ENCODE data around the gene ASPSCR1. TPM values are rescaled to one million over a fixed set of nuclear protein-coding genes. Genes with fewer than 3 reads are reported as not detected.

ASPSCR1 gene
- total and polyA plus RNA-seq, 8 donors, result 35.1 to 64.3 (median 44.4) TPM

DNA sequence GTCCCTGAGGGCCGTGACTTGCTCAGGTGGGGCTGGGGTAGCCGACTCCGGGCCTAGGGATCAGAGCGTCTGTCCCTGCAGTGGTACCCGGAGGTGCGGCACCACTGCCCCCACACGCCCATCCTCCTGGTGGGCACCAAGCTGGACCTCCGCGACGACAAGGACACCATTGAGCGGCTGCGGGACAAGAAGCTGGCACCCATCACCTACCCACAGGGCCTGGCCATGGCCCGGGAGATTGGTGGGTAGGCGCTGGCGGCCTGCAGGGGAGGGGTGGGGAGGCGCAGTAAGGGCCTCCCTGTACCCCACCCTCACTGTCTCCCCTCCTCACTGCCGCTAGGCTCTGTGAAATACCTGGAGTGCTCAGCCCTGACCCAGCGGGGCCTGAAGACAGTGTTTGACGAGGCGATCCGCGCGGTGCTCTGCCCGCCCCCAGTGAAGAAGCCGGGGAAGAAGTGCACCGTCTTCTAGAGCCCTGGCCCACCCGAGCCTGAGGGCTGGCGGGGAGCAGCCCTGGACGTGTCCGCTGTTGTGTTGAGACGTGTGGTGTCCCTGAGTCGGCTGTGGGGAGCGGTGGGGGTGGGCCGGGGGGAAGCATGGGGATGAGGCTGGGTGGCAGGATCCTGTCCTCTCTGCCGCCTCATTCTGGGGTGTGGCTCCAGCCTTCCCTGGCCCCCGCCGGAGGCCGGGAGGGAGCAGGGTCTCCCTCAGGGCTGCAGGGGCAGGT is 56.1 kb downstream of the ASPSCR1 start:
- ATAC-seq (no peak), DNase-seq (no peak)
- Histone ChIP-seq H3K4me1 (peaks cover 18 to 54% of the 10 kb centered on the region in 2 donors), H3K27me3 (peaks cover 0 to 12% of the 10 kb centered on the region in 2 donors), H3K36me3 (peaks cover 0 to 2% of the 10 kb centered on the region in 2 donors), H3K9me3 (no peaks in the 10 kb centered on the region), H3K27ac (no peak overlapping the region), H3K4me3 (no peak overlapping the region)
- intact Hi-C loops (cut with DNase I), result no loop called here
- TF ChIP-seq, protein P1, sequence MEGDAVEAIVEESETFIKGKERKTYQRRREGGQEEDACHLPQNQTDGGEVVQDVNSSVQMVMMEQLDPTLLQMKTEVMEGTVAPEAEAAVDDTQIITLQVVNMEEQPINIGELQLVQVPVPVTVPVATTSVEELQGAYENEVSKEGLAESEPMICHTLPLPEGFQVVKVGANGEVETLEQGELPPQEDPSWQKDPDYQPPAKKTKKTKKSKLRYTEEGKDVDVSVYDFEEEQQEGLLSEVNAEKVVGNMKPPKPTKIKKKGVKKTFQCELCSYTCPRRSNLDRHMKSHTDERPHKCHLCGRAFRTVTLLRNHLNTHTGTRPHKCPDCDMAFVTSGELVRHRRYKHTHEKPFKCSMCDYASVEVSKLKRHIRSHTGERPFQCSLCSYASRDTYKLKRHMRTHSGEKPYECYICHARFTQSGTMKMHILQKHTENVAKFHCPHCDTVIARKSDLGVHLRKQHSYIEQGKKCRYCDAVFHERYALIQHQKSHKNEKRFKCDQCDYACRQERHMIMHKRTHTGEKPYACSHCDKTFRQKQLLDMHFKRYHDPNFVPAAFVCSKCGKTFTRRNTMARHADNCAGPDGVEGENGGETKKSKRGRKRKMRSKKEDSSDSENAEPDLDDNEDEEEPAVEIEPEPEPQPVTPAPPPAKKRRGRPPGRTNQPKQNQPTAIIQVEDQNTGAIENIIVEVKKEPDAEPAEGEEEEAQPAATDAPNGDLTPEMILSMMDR (IDR thresholded peaks at IDR 0.05), result no peak

DNA sequence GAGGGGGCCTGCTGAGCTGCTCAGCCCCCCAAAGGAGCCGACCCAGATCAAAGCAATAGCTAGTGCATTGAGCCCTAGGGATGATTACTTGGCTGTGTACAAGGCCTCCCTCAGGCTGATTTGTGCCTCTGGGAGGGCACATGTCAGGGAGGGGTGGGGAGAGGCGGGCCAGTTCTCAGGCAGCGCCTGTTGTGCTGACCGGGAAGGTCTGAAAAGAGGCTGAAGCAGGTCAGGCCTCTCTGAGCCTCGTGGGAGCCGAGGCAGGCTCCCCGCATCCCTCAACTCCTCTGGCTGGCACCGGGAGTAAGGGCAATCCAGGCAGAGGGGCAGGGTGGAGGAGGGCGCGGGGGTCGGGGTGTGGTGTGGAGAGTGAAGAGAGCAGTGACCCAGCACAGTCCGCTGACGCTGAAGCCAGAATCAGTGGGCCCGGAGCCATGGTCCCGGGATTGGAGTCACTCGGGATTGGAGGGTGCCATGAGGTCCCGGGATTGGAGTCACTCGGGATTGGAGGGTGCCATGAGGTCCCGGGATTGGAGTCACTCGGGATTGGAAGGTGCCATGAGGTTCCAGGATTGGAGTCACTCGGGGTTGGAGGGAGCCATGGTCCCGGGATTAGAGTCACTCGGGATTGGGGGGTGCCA is 57.1 kb downstream of the ASPSCR1 start:
- TF ChIP-seq, protein P1 (IDR thresholded peaks at IDR 0.05), result no peak
- H3K27ac ChIP-seq, result no peak overlapping the region
- peaks cover 18 to 56% of the 10 kb centered on the region in 2 donors for H3K4me1 ChIP-seq
- ATAC-seq (no peak), DNase-seq (no peak)
- intact Hi-C loops (cut with DNase I), result no loop called here
- H3K27me3 ChIP-seq, result peaks cover 0 to 12% of the 10 kb centered on the region in 2 donors
- H3K36me3 ChIP-seq, result no peaks in the 10 kb centered on the region
- H3K4me3 ChIP-seq, result no peak overlapping the region
- no peaks in the 10 kb centered on the region for H3K9me3 ChIP-seq

DNA sequence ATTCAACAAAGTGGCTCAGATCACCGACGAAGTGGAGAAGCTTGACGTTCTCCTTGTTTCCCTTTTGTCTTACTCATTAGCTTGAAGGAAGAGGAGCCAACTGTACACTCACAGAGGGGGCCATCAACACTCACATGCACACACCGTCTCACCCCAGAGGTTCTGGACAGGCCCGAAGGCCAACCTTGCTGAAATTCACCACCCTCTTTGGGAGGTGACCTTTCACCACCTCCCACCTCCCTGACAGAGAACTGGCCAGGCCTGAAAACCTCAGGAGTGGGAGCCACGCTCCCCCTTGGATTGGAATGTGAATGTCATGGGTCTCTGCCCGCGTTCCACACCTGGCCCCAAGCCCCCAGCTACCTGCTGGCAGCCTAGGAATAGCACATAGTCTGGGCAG is 58.1 kb downstream of the ASPSCR1 start:
- Histone ChIP-seq H3K4me3 (no peak overlapping the region), H3K9me3 (no peaks in the 10 kb centered on the region), H3K4me1 (peaks cover 13 to 46% of the 10 kb centered on the region in 2 donors), H3K27ac (no peak overlapping the region), H3K36me3 (no peaks in the 10 kb centered on the region), H3K27me3 (peaks cover 0 to 12% of the 10 kb centered on the region in 2 donors)
- intact Hi-C loops (cut with DNase I), result no loop called here
- no peak for ATAC-seq
- DNase-seq, result no peak
- TF ChIP-seq, protein P1 (IDR thresholded peaks at IDR 0.05), result no peak

DNA sequence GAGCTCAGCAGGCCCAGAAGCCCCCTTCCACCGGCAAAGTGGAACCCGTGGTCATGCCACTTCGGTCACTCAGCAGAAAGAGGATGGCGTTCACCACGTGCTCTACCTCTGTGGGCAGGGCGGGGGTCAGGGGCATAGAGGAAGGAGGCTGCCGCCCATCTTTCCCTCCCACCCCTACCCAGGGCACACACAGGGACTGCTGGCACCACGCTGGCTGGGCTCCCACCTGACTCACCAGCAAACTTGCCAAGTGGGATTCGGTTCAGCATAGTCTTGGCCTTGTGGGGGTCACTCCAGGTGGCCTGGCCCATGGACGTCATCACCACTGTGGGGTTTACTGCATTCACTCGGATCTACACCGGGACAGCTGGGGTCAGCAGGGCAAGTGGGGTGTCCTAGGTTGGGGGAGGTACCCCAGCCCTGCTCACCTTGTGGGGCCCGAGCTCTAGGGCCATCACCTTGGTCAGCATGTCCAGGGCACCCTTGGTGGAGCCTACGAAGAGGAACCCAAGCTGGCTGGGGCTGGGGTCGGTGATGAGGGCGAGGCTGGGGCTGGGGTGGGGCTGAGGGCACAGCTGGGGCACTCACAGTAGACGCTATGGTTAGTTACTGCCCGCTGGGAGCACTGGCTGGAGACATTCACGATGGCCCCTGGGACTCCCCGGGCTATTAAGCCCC is 58.7 kb downstream of the ASPSCR1 start:
- TF ChIP-seq, protein P1 (IDR thresholded peaks at IDR 0.05), result no peak
- H3K9me3 ChIP-seq, result no peaks in the 10 kb centered on the region
- DNase-seq (no peak), ATAC-seq (no peak)
- no peaks in the 10 kb centered on the region for H3K36me3 ChIP-seq
- peaks cover 13 to 40% of the 10 kb centered on the region in 2 donors for H3K4me1 ChIP-seq
- H3K4me3 ChIP-seq, result peak overlapping the region; percentile 67 to 78
- H3K27me3 ChIP-seq, result peaks cover 0 to 12% of the 10 kb centered on the region in 2 donors
- no peak overlapping the region for H3K27ac ChIP-seq
- intact Hi-C loops (cut with DNase I), result no loop called here

DNA sequence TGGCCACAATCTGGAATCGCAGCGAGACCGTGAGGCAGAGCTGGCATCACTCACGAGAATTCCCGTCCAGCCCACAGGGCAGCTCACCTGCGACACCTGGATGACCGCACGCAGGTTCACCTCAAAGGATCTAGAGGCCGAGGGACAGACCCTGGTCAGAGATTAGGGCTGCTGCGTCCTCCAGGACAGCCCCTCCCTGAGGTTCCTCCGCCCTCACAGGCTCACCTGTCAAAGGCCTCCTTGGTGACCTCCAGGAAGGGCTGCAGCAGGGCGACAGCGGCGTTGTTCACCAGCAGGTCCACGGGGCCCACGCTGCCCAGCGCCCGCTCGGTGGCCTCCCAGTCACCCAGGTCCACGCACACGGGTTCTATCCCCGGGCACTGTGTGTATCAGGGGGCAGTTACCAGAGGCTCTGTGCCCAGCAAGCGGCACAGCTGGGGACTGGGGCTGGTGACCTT is 59.2 kb downstream of the ASPSCR1 start:
- DNase-seq, result no peak
- TF ChIP-seq, protein P1 (IDR thresholded peaks at IDR 0.05), result no peak
- no peaks in the 10 kb centered on the region for H3K9me3 ChIP-seq
- H3K4me3 ChIP-seq, result peak overlapping the region; percentile 67 to 78
- H3K27me3 ChIP-seq, result peaks cover 0 to 12% of the 10 kb centered on the region in 2 donors
- peak overlapping the region; percentile 96 for H3K27ac ChIP-seq
- ATAC-seq, result no peak
- intact Hi-C loops (cut with DNase I), result no loop called here
- H3K4me1 ChIP-seq, result peaks cover 13 to 38% of the 10 kb centered on the region in 2 donors
- H3K36me3 ChIP-seq, result no peaks in the 10 kb centered on the region
